Testis (tissue), 2 donors: ENCODE results near the gene CENPX.

Source experiments
- CTCF ChIP-seq, 3 experiments: fragments of 450-650 bp in 2 of 3; fragments of 200-600 bp in 1 of 3; sonication (generic) in 1 of 3; IDR thresholded peaks; one replicate each; pipeline ENCODE4 v1.5.1; 2016 to 2019; ENCODE audit warnings: antibody characterized with exemption in 3 of 3, mild to moderate bottlenecking in 2 of 3, moderate library complexity in 1 of 3
- POLR2A ChIP-seq: fragments of 450-650 bp; IDR thresholded peaks from one replicate; pipeline ENCODE4 v1.6.1; 2017; ENCODE audit warnings: antibody characterized with exemption, mild to moderate bottlenecking, moderate library complexity

GRCh38 chr17:82036634-82037091 is 14.0 kb upstream of the CENPX start:
- no peak for TF ChIP-seq CTCF (IDR thresholded peaks at IDR 0.05)
- TF ChIP-seq POLR2A, result no peak
